GM12873 (cell line): ENCODE measurements around the gene CGNL1.

Source experiments
- TF ChIP-seq, protein P1 (sequence below): IDR thresholded peaks from 2 replicates; pipeline ENCODE4 v1.5.1; 2012; ENCODE audit warnings: low read depth, mild to moderate bottlenecking, moderate library complexity, low read length, control low read depth; ENCODE audit not compliant: insufficient read depth; ENCODE audit errors: missing control alignments

CGNL1 gene

DNA sequence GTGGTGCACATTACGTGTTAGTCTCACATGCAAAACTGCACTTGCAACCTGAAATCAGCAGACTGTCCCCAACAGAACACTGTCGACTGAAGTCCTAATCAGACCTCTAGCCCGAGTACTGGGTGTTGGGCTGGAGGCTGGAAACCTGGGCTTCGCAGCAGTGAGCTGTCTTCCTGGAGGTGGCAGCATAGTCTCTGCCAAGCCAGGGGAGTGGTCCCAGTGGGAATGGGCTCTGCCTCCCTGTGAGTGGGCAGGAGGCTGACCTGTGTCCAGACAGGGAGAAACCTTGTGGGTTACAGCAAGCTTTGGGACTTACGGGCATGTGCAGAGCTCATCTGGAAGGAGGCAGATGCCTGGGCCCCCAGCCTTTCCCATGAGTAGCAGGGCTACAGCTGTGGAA lies 177.2 kb downstream of the CGNL1 start:
- TF ChIP-seq, protein P1, sequence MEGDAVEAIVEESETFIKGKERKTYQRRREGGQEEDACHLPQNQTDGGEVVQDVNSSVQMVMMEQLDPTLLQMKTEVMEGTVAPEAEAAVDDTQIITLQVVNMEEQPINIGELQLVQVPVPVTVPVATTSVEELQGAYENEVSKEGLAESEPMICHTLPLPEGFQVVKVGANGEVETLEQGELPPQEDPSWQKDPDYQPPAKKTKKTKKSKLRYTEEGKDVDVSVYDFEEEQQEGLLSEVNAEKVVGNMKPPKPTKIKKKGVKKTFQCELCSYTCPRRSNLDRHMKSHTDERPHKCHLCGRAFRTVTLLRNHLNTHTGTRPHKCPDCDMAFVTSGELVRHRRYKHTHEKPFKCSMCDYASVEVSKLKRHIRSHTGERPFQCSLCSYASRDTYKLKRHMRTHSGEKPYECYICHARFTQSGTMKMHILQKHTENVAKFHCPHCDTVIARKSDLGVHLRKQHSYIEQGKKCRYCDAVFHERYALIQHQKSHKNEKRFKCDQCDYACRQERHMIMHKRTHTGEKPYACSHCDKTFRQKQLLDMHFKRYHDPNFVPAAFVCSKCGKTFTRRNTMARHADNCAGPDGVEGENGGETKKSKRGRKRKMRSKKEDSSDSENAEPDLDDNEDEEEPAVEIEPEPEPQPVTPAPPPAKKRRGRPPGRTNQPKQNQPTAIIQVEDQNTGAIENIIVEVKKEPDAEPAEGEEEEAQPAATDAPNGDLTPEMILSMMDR = no peak

DNA sequence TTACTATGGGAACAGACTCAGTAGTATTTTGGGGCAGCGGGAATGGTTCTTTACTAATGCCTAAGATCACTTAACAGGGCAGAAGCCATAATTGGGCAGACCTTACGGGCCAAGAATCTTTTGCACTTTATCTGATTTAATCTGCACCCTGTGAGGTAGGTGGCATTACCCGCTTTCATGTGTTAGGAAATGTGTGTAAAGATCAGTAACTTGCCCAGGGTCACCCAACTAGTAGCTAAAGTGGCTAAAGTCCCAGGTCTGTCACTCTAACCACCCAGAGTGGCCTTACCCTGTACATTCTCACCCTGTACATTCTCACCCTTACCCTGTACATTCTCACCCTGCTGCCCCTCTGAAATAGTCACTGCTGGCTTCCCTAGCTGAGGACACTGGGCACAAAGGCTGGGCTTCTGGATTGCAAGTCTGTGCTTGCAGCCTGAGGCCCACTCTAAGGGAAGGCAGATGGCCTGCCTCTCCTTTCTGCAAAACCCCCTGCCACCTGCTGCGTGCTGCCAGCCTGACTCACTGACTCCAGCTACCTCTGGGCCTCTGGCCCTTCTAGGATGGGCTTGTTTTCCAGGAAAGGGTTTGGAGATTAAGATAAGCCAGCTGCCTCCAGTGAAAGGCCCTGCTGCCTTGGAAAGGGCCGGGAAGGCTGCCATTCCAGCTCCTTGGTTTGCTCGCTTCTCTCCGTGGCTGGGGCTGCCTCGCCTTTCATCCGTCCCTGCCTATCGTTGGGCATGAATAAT lies 177.9 kb downstream of the CGNL1 start:
- TF ChIP-seq, protein P1 = no peak

DNA sequence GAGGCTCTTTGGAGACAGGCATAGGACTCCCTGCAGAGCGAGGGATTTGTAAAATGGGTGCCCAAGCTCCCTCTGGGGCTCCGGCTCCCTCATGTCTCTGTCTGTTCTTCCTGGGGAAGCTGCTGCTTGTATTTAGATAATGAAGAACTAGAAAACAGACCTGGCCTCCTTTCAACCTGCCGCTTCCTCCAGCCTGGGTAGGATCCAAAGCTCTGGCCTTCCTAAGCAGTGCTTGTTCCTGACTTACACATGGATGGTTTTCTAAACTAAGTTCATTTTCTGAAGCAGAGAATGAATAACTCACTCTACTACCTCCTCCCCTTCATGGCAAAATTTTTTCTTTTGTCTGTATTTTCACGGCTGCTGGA lies 178.5 kb downstream of the CGNL1 start:
- TF ChIP-seq, protein P1 = no peak

DNA sequence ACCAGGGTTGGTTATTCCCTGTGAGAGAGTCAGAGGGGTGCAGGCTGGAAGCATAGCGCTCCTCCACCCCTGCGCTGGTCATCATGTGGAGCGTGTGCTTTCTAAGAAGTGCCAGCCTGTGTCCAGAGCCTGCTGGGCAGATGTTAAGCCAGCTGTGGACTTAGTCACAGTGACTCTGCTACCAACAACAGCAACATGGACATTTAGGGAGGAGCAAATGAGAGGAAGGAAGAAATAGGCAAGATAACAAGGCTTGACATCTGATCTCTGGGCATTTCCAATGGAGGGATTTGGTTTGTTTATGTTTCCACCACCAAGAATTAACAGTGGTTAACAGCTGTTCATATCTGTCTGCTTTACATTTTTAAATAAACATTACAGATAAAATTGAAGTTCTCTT lies 179.0 kb downstream of the CGNL1 start:
- TF ChIP-seq, protein P1 = no peak

DNA sequence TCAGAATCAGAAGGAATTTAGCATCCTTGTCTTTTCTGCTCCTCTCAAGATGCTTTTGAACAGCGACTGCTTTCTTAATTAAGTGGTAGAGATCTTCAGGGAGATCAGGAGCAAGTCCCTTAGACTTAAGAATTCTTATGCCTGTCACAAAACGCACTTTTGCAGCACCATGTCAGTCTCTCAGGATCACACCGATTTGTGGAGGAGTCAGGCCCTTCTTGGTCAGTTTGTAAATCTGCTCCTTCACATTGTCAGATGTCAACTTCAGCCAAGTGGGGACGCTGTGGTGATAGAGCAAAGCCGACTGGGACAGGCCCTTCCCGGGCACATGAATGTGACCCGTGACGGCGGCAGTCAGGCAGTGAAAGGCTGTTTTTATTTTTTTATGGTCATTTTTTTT lies 179.7 kb downstream of the CGNL1 start:
- TF ChIP-seq, protein P1 = no peak

DNA sequence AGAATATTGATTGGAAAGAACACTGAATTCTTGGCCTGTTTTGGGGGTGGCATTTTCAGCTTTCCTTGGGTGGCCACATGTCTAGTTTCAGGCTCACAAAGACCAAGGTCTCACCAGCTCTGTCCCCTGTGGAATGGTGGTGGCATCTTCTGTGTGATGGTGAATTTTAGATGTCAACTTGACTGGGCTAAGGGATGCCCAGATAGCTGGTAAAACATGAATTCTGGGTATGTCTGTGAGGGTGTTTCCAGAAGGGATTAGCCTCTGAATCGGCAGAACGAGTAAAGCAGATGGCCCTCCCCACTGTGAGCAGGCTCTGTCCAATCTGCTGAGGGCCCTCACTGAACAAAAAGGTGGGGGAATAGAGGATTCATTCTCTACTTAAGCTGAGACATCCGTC lies 181.0 kb downstream of the CGNL1 start:
- TF ChIP-seq, protein P1 = no peak

DNA sequence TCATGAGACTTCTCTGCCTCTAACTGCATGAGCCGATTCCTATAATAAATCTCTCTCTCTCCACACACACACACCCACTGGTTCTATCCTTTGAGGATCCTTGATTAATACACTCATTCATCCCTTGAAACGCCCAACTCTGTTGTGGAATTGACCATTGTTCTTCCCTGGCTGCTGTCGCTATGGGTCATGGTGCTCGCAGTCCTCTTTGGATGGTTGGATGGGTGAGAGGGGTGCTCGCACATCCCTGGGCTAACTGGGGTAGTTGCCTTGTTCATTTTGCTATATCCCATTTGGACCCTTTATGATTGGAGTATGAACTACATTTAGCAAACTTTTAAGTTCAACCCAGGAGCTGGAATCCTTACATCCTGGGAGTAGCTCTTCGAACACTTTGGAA lies 181.5 kb downstream of the CGNL1 start:
- TF ChIP-seq, protein P1 = no peak
